Renal cortical epithelial cell (primary cell): ENCODE results near the gene FGD3. TPM values are rescaled to one million over a fixed set of nuclear protein-coding genes. Genes with fewer than 3 reads are reported as not detected.
A peak's percentile ranks its signal among the peaks of the same experiment; 100 is the strongest.

Experiments used
- DNase-seq: peaks from one replicate; pipeline ENCODE4 v3.0.0-alpha.2; 2011; ENCODE audit warnings: low read depth
- total RNA-seq: library from RNA; depleted of rRNA; stranded (reverse); fragments of >200 nt; gene quantifications from 2 replicates; pipeline ENCODE4 v1.2.3, GENCODE V29; 2014

The FGD3 gene
- total RNA-seq, 1 donor from 2014 or later, result 0.35 TPM

GRCh38 chr9:93030642-93031628 is 83.6 kb downstream of the FGD3 start:
- DNase-seq, result no peak

GRCh38 chr9:93031629-93032430 is 84.5 kb downstream of the FGD3 start:
- DNase-seq, result peak; percentile 19

- no peak for DNase-seq
These were observed 85.2 kb downstream of the FGD3 start for GRCh38 chr9:93032545-93032944.

GRCh38 chr9:93033531-93033930 is 86.2 kb downstream of the FGD3 start:
- DNase-seq, result no peak

- no peak for DNase-seq
These were observed 87.9 kb downstream of the FGD3 start for GRCh38 chr9:93035106-93035660.

- DNase-seq, result no peak
These were observed 88.6 kb downstream of the FGD3 start for GRCh38 chr9:93035821-93036351.

- DNase-seq, result no peak
These were observed 89.7 kb downstream of the FGD3 start for GRCh38 chr9:93036887-93037475.

- no peak for DNase-seq
These were observed 90.2 kb downstream of the FGD3 start for GRCh38 chr9:93037476-93037971.

- DNase-seq, result no peak
These were observed 91.6 kb downstream of the FGD3 start for GRCh38 chr9:93038918-93039317.

- DNase-seq, result no peak
These were observed 92.1 kb downstream of the FGD3 start for GRCh38 chr9:93039456-93039855.

GRCh38 chr9:93039976-93040375 is 92.7 kb downstream of the FGD3 start:
- DNase-seq, result no peak

- DNase-seq, result no peak
These were observed 93.1 kb downstream of the FGD3 start for GRCh38 chr9:93040409-93040808.

GRCh38 chr9:93041108-93041802 is 93.9 kb downstream of the FGD3 start:
- no peak for DNase-seq

- no peak for DNase-seq
These were observed 95.8 kb downstream of the FGD3 start for GRCh38 chr9:93043122-93043521.

- no peak for DNase-seq
These were observed 98.2 kb downstream of the FGD3 start for GRCh38 chr9:93045521-93045920.

GRCh38 chr9:93048566-93049448 is 101.5 kb downstream of the FGD3 start:
- DNase-seq, result no peak

GRCh38 chr9:93049491-93049890 is 102.2 kb downstream of the FGD3 start:
- no peak for DNase-seq

GRCh38 chr9:93050231-93050630 is 102.9 kb downstream of the FGD3 start:
- no peak for DNase-seq

- DNase-seq, result no peak
These were observed 104.4 kb downstream of the FGD3 start for GRCh38 chr9:93051680-93052089.
